GM12872 (cell line): ENCODE measurements around the gene AMPH.

Source experiments
- TF ChIP-seq, protein P1 (sequence below): IDR thresholded peaks from 3 replicates; pipeline ENCODE4 v1.5.1; 2011; ENCODE audit warnings: low read depth, mild to moderate bottlenecking, low read length, moderate library complexity; ENCODE audit not compliant: insufficient read depth

Gene AMPH

DNA sequence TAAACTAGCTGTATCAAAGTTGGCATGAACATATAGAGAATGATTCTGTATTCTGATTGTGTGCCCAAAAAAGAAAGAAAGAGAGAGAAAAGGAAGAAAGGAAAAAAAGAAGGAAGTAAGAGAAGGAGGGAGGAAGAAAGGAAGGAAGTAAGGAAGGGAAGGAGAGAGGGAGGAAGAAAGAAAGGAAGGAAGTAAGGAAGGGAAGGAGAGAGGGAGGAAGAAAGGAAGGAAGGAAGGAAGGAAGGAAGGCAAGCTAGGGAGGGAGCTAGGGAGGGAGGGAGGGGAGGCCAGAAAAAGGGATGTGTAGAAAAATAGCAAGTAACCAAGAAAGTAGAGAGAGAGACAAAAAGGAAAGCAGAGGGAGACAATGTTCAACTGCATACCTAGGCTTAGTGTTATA is 297.0 kb downstream of the AMPH start:
- TF ChIP-seq, protein P1, sequence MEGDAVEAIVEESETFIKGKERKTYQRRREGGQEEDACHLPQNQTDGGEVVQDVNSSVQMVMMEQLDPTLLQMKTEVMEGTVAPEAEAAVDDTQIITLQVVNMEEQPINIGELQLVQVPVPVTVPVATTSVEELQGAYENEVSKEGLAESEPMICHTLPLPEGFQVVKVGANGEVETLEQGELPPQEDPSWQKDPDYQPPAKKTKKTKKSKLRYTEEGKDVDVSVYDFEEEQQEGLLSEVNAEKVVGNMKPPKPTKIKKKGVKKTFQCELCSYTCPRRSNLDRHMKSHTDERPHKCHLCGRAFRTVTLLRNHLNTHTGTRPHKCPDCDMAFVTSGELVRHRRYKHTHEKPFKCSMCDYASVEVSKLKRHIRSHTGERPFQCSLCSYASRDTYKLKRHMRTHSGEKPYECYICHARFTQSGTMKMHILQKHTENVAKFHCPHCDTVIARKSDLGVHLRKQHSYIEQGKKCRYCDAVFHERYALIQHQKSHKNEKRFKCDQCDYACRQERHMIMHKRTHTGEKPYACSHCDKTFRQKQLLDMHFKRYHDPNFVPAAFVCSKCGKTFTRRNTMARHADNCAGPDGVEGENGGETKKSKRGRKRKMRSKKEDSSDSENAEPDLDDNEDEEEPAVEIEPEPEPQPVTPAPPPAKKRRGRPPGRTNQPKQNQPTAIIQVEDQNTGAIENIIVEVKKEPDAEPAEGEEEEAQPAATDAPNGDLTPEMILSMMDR = no peak
